Measurements from ENCODE around the gene SCD5.
"Not testable (repeated sequence)": the region's sequence is repeated elsewhere in the genome, so short reads cannot be mapped to it uniquely, and the experiment has no call there.

DNA sequence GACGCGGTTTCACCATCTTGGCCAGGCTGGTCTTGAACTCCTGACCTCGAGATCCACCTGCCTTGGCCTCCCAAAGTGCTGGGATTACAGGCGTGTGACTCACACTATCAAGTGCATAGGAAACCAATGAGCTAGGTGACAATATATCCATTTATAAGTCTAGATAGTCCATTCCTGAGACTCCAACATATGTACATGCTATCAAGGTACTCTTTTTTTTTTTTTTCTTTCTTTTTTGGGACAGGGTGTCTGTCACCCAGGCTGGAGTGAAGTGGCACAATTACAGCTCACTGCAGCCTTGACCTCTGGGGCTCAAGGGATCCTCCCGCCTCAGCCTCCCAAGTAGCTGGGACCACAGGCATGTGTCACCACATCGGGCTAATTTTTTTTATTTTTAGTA lies 18.3 kb upstream of the SCD5 start:
- TF ChIP-seq CTCF (conservative IDR thresholded peaks at IDR 0.05 in 1 of 2, IDR thresholded peaks at IDR 0.05 in 1 of 2; ENCODE audit: extremely low read depth in 1 of 2, insufficient read depth in 1 of 2, low read depth in 1 of 2, low read length in 2 of 2); EZH2 (IDR thresholded peaks at IDR 0.05; ENCODE audit: borderline replicate concordance, low read length): not testable (repeated sequence)
